Kidney (tissue), 14 donors: ENCODE data around the gene DHRS3. TPM values are rescaled to one million over a fixed set of nuclear protein-coding genes. Genes with fewer than 3 reads are reported as not detected.

Source experiments
- DNase-seq, 5 donors: peaks; one replicate each; pipeline ENCODE4 v3.0.0-alpha.2; 2013 to 2020
- FAIRE-seq: peaks from 2 replicates; lab custom pipeline; 2012; peaks lifted over from hg19 to GRCh38; lab: Jason Lieb, UNC
- H3K27ac ChIP-seq, 2 donors: one replicate each; pipeline ENCODE4 v1.7.0; 2013; ENCODE audit warnings: low read depth in 2 of 2, low read length in 2 of 2, inconsistent platforms in 1 of 2
- H3K27me3 ChIP-seq: one replicate; pipeline ENCODE4 v1.7.1; 2013; ENCODE audit warnings: low read length, inconsistent platforms; ENCODE audit not compliant: control insufficient read depth, insufficient read depth
- H3K36me3 ChIP-seq, 3 donors: one replicate each; pipeline versions ENCODE4 v1.7.0 to v1.7.1; 2013; ENCODE audit warnings: low read length in 3 of 3, control low read depth in 1 of 3, inconsistent platforms in 1 of 3; ENCODE audit not compliant: insufficient read depth in 3 of 3, control insufficient read depth in 2 of 3
- H3K4me1 ChIP-seq, 3 donors: one replicate each; pipeline versions ENCODE4 v1.7.0 to v1.7.1; 2013; ENCODE audit warnings: low read length in 3 of 3, inconsistent platforms in 1 of 3, low read depth in 1 of 3; ENCODE audit not compliant: control insufficient read depth in 2 of 3, insufficient read depth in 2 of 3
- H3K4me3 ChIP-seq, 3 donors: one replicate each; pipeline versions ENCODE4 v1.7.0 to v1.8.1; 2013; ENCODE audit warnings: low read length in 3 of 3, control low read depth in 1 of 3, inconsistent platforms in 1 of 3
- H3K9ac ChIP-seq, 3 donors: one replicate each; pipeline versions ENCODE4 v1.7.0 to v1.7.1; 2013; ENCODE audit warnings: low read length in 3 of 3, control low read depth in 1 of 3, inconsistent platforms in 1 of 3
- H3K9me3 ChIP-seq, 3 donors: one replicate each; pipeline versions ENCODE4 v1.7.0 to v1.7.1; 2013; ENCODE audit warnings: low read length in 3 of 3, control low read depth in 1 of 3, inconsistent platforms in 1 of 3; ENCODE audit not compliant: control insufficient read depth in 2 of 3, insufficient read depth in 1 of 3
- intact Hi-C: fragments of 100-400 bp; cut with DNase I; formaldehyde crosslinking; loops from one replicate; pipeline ENCODE4 v1.11.1; 2022
- polyA plus RNA-seq: library from polyadenylated mRNA; stranded (reverse); fragments of 350-450 nt; fragmentation: Illumina TruSeq; extraction: RNeasy Lipid Tissue Mini Kit (QIAGEN cat#74804); gene quantifications from one replicate; pipeline ENCODE4 v1.2.3, GENCODE V29; 2014; ENCODE audit warnings: low read depth, low replicate concordance; ENCODE audit not compliant: insufficient read depth
- total RNA-seq: library from RNA; stranded (reverse); fragmentation: NEBNext Ultra II Directional; extraction: Animal tissue kit (Norgen Biotek cat#: 25700); gene quantifications from one replicate; pipeline ENCODE4 v1.2.1, GENCODE V29; 2021
- TF ChIP-seq, protein P1 (sequence below): IDR thresholded peaks from 3 replicates; pipeline ENCODE4 v1.5.1; 2012; ENCODE audit warnings: mild to moderate bottlenecking, moderate library complexity, borderline replicate concordance; ENCODE audit not compliant: insufficient read depth; ENCODE audit errors: extremely low read depth
- donor health status: control.
- donor health status: control.
- donor health status: control.
- donor health status: control.
- donor health status: control.
- donor health status: DM: yes; HTN: yes; CAD: no.
- donor health status: Normal renal cell carcinoma (clear cell type).

DHRS3 gene
- total and polyA plus RNA-seq, 2 donors from 2014 or later, result 44.8 to 97.1 TPM

- H3K4me1 ChIP-seq, result peaks cover 0 to 23% (median 16%) of the 10 kb centered on the region in 3 donors
- no peak for FAIRE-seq
- H3K9ac ChIP-seq, result no peak overlapping the region
- H3K27me3 ChIP-seq, result no peaks in the 10 kb centered on the region
- no peak for DNase-seq
- H3K4me3 ChIP-seq, result no peak overlapping the region
- TF ChIP-seq, protein P1, sequence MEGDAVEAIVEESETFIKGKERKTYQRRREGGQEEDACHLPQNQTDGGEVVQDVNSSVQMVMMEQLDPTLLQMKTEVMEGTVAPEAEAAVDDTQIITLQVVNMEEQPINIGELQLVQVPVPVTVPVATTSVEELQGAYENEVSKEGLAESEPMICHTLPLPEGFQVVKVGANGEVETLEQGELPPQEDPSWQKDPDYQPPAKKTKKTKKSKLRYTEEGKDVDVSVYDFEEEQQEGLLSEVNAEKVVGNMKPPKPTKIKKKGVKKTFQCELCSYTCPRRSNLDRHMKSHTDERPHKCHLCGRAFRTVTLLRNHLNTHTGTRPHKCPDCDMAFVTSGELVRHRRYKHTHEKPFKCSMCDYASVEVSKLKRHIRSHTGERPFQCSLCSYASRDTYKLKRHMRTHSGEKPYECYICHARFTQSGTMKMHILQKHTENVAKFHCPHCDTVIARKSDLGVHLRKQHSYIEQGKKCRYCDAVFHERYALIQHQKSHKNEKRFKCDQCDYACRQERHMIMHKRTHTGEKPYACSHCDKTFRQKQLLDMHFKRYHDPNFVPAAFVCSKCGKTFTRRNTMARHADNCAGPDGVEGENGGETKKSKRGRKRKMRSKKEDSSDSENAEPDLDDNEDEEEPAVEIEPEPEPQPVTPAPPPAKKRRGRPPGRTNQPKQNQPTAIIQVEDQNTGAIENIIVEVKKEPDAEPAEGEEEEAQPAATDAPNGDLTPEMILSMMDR, result no peak
- intact Hi-C loops, result no loop called here
- no peaks in the 10 kb centered on the region for H3K9me3 ChIP-seq
- peaks cover 7 to 36% (median 10%) of the 10 kb centered on the region in 3 donors for H3K36me3 ChIP-seq
- H3K27ac ChIP-seq, result no peak overlapping the region
These were observed 29.3 kb downstream of the DHRS3 start for GRCh38 chr1:12588695-12589094.

DNA sequence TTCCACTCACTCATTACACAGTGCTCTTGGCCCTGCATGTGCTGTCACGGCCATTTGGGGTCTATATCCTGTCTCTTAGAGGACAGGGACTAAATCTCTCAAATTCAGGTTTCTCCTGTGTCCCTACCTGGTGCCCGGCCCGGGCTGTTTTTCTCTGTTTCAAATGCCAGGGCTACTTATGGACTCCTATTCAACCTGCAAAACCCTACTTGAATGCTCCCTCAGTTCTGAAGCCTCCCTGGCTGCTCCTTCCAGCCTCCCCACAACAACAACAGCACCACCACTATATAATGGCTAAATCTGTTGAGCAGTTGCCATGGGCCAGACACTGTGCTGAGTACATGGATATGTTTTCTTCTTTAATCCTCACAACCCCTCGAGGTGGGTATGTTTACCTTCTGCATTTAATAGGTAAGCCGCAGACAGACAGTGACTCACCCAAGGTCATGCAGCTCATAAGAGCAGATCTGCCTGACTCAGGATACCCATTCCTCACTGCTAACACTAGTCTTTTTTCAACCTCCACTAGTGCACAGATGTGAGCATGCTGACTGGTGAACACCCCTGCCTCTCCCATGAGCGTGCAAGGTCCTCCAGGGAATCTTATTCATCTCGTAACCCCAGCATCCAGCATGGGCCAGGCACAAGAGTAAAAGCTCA, 29.9 kb downstream of the DHRS3 start:
- FAIRE-seq (no peak), DNase-seq (no peak)
- no peak overlapping the region for H3K9ac ChIP-seq
- peaks cover 0 to 19% (median 12%) of the 10 kb centered on the region in 3 donors for H3K4me1 ChIP-seq
- intact Hi-C loops, result no loop called here
- H3K9me3 ChIP-seq, result no peaks in the 10 kb centered on the region
- H3K36me3 ChIP-seq, result peaks cover 7 to 36% (median 10%) of the 10 kb centered on the region in 3 donors
- TF ChIP-seq, protein P1, result no peak
- H3K27ac ChIP-seq, result no peak overlapping the region
- no peaks in the 10 kb centered on the region for H3K27me3 ChIP-seq
- no peak overlapping the region for H3K4me3 ChIP-seq

- Histone ChIP-seq H3K4me3 (no peak overlapping the region), H3K27me3 (no peaks in the 10 kb centered on the region), H3K27ac (no peak overlapping the region), H3K36me3 (peaks cover 6 to 32% (median 7%) of the 10 kb centered on the region in 3 donors), H3K4me1 (peaks cover 0 to 9% (median 5%) of the 10 kb centered on the region in 3 donors), H3K9ac (no peak overlapping the region), H3K9me3 (no peaks in the 10 kb centered on the region)
- no peak for DNase-seq
- FAIRE-seq, result no peak
- intact Hi-C loops, result no loop called here
- TF ChIP-seq, protein P1, result no peak
These were observed 31.8 kb downstream of the DHRS3 start for GRCh38 chr1:12585951-12586942.
